Activated CD8-positive, alpha-beta memory T cell treated with anti-CD3 and anti-CD28 coated beads, Interleukin-2, amount 50 U/mL, for 4 hours (primary cell): ENCODE measurements around the gene KLHDC9.
"Not testable (repeated sequence)": the region's sequence is repeated elsewhere in the genome, so short reads cannot be mapped to it uniquely, and the experiment has no call there.

Experiments
- DNase-seq: peaks from one replicate; pipeline ENCODE4 v3.0.0-alpha.2; 2020

The KLHDC9 gene

GRCh38 chr1:161098210-161099068, at the start of gene KLHDC9:
Gene KLHDC9, plus strand, starts transcription at chr1:161098361. Its CDS starts 175 bp downstream, at chr1:161098536.
- peak; percentile 56 for DNase-seq

GRCh38 chr1:161048949-161049722, 49.0 kb upstream of the KLHDC9 start:
- DNase-seq: no peak

- DNase-seq: no peak
Observed at GRCh38 chr1:161051219-161051618, 46.9 kb upstream of the KLHDC9 start.

- DNase-seq: no peak
Observed at GRCh38 chr1:161052899-161053298, 45.3 kb upstream of the KLHDC9 start.

GRCh38 chr1:161054232-161054631, 43.9 kb upstream of the KLHDC9 start:
- no peak for DNase-seq

GRCh38 chr1:161054805-161055204, 43.4 kb upstream of the KLHDC9 start:
- no peak for DNase-seq

GRCh38 chr1:161059293-161059692, 38.9 kb upstream of the KLHDC9 start:
- no peak for DNase-seq

GRCh38 chr1:161061419-161061818, 36.7 kb upstream of the KLHDC9 start:
- no peak for DNase-seq

GRCh38 chr1:161063936-161064335, 34.2 kb upstream of the KLHDC9 start:
- not testable (repeated sequence) for DNase-seq

- not testable (repeated sequence) for DNase-seq
Observed at GRCh38 chr1:161065681-161066080, 32.5 kb upstream of the KLHDC9 start.

GRCh38 chr1:161066694-161067093, 31.5 kb upstream of the KLHDC9 start:
- no peak for DNase-seq

GRCh38 chr1:161068306-161069234, 29.6 kb upstream of the KLHDC9 start:
- DNase-seq: peak; percentile 79

GRCh38 chr1:161069241-161069640, 28.9 kb upstream of the KLHDC9 start:
- no peak for DNase-seq

GRCh38 chr1:161069731-161070270, 28.4 kb upstream of the KLHDC9 start, which contains the start of gene ARHGAP30:
Gene ARHGAP30, minus strand, starts transcription at chr1:161069891. Its CDS starts 267 bp downstream, at chr1:161069624.
- peak; percentile 79 for DNase-seq

GRCh38 chr1:161070761-161071160, 27.4 kb upstream of the KLHDC9 start:
- no peak for DNase-seq

- peak; percentile 54 for DNase-seq
Observed at GRCh38 chr1:161071886-161072371, 26.2 kb upstream of the KLHDC9 start.

GRCh38 chr1:161072751-161073449, 25.3 kb upstream of the KLHDC9 start:
- DNase-seq: no peak

- DNase-seq: no peak
Observed at GRCh38 chr1:161073474-161074121, 24.6 kb upstream of the KLHDC9 start.

GRCh38 chr1:161074676-161075368, 23.3 kb upstream of the KLHDC9 start:
- DNase-seq: no peak

GRCh38 chr1:161076410-161076809, 21.8 kb upstream of the KLHDC9 start:
- no peak for DNase-seq
